SK-N-SH (cell line): Measurements from ENCODE around the gene TNFRSF18. TPM values are rescaled to one million over a fixed set of nuclear protein-coding genes. Genes with fewer than 3 reads are reported as not detected.

ENCODE experiments used
- CTCF ChIA-PET: fragments of 300-600, 350-600 bp; formaldehyde crosslinking; extraction: SDS; loops from one replicate; lab custom pipeline; 2021; lab: Yijun Ruan, JAX
- POLR2A ChIA-PET: fragments of 350-600 bp; sonication (Branson Sonifier 250); formaldehyde crosslinking; extraction: SDS; loops from one replicate; lab custom pipeline; 2020; ENCODE audit warnings: antibody characterized with exemption, inconsistent platforms; lab: Yijun Ruan, JAX
- DNase-seq: peaks from one replicate; pipeline ENCODE4 v3.0.0; 2012
- H2AFZ ChIP-seq: fragments of 200-600 bp; sonication (generic); 2 replicates; pipeline ENCODE4 v1.8.1; 2016; ENCODE audit warnings: antibody characterized with exemption, mild to moderate bottlenecking, low read depth
- H3F3A ChIP-seq: fragments of 200-600 bp; sonication (generic); replicated peaks from 2 replicates; pipeline ENCODE3; 2016; ENCODE audit warnings: antibody characterized with exemption, mild to moderate bottlenecking; ENCODE audit not compliant: insufficient read depth
- H3K27ac ChIP-seq, 2 experiments: fragments of 200-500 bp in 1 of 2; fragments of 200-600 bp in 1 of 2; sonication (Bioruptor generic) in 1 of 2; sonication (generic), shearing (Covaris generic) in 1 of 2; 2 replicates each; pipeline versions ENCODE4 v1.5.1 to v1.6.1; 2014 to 2016; ENCODE audit warnings: low read depth in 2 of 2, inconsistent platforms in 1 of 2, low read length in 1 of 2, mild to moderate bottlenecking in 1 of 2, mixed read lengths in 1 of 2
- H3K27me3 ChIP-seq: fragments of 200-600 bp; sonication (generic), shearing (Covaris generic); 2 replicates; pipeline ENCODE4 v1.6.1; 2016; ENCODE audit warnings: mixed run types; ENCODE audit not compliant: insufficient read depth
- H3K36me3 ChIP-seq, 2 experiments: fragments of 200-500 bp in 1 of 2; fragments of 200-600 bp in 1 of 2; sonication (Bioruptor generic) in 1 of 2; sonication (generic) in 1 of 2; replicated peaks in 1 of 2; 2 replicates each; pipeline versions ENCODE3 to v1.5.1; 2014 to 2016; ENCODE audit warnings: low read length in 1 of 2, mild to moderate bottlenecking in 1 of 2; ENCODE audit not compliant: insufficient read depth in 2 of 2, control insufficient read depth in 1 of 2
- H3K4me1 ChIP-seq, 2 experiments: fragments of 200-500 bp in 1 of 2; fragments of 200-600 bp in 1 of 2; sonication (Bioruptor generic) in 1 of 2; sonication (generic), shearing (Covaris generic) in 1 of 2; 2 replicates each; pipeline versions ENCODE4 v1.5.1 to v1.6.1; 2014 to 2016; ENCODE audit warnings: low read depth in 1 of 2, low read length in 1 of 2, mixed run types in 1 of 2; ENCODE audit not compliant: insufficient read depth in 2 of 2, control insufficient read depth in 1 of 2
- H3K4me2 ChIP-seq: fragments of 200-600 bp; sonication (generic), shearing (Covaris generic); 2 replicates; pipeline ENCODE4 v1.6.1; 2017; ENCODE audit warnings: mixed run types
- H3K4me3 ChIP-seq, 2 experiments: fragments of 200-500 bp in 1 of 2; fragments of 200-600 bp in 1 of 2; sonication (Bioruptor generic) in 1 of 2; sonication (generic), shearing (Covaris generic) in 1 of 2; 2 replicates each; pipeline versions ENCODE4 v1.5.1 to v1.8.1; 2014 to 2016; ENCODE audit warnings: low read depth in 2 of 2, inconsistent platforms in 1 of 2, low read length in 1 of 2, mild to moderate bottlenecking in 1 of 2, mixed read lengths in 1 of 2, moderate library complexity in 1 of 2
- H3K79me2 ChIP-seq: fragments of 200-600 bp; sonication (generic); 2 replicates; pipeline ENCODE4 v1.8.1; 2017; ENCODE audit warnings: mild to moderate bottlenecking; ENCODE audit not compliant: insufficient read depth
- H3K9ac ChIP-seq: fragments of 200-600 bp; sonication (generic); 2 replicates; pipeline ENCODE4 v1.6.1; 2017; ENCODE audit warnings: mixed run types
- H3K9me2 ChIP-seq: fragments of 200-600 bp; sonication (generic); 2 replicates; pipeline ENCODE4 v1.6.1; 2017; ENCODE audit warnings: mixed run types
- H3K9me3 ChIP-seq: fragments of 200-600 bp; sonication (generic); 2 replicates; pipeline ENCODE4 v1.6.1; 2017; ENCODE audit warnings: mixed run types, mild to moderate bottlenecking, moderate library complexity
- H4K20me1 ChIP-seq: fragments of 200-600 bp; sonication (generic); 2 replicates; pipeline ENCODE4 v1.6.1; 2017; ENCODE audit warnings: mild to moderate bottlenecking, mixed run types; ENCODE audit not compliant: insufficient read depth
- CHD2 ChIP-seq: fragments of 150-350 bp; IDR thresholded peaks from 2 replicates; pipeline ENCODE4 v1.6.1; 2018; ENCODE audit warnings: low read length; ENCODE audit not compliant: partially characterized antibody
- CTCF ChIP-seq: fragments of 200-600 bp; sonication (generic); IDR thresholded peaks from 2 replicates; pipeline ENCODE4 v1.6.1; 2017; ENCODE audit warnings: antibody characterized with exemption, mild to moderate bottlenecking, moderate library complexity
- EZH2phosphoT487 ChIP-seq: fragments of 200-600 bp; sonication (generic); IDR thresholded peaks from 2 replicates; pipeline ENCODE4 v1.6.1; 2017; ENCODE audit warnings: low read depth, mixed run types, mild to moderate bottlenecking, antibody characterized with exemption, moderate library complexity, borderline replicate concordance
- FOXJ3 ChIP-seq: sonication (generic); formaldehyde crosslinking; IDR thresholded peaks from 2 replicates; pipeline ENCODE4 v1.5.1; 2020; ENCODE audit warnings: mild to moderate bottlenecking, missing genetic modification reagents
- FOXM1 ChIP-seq: IDR thresholded peaks from 2 replicates; pipeline ENCODE4 v1.4.0; 2012; ENCODE audit warnings: low read depth, mild to moderate bottlenecking
- GABPA ChIP-seq: IDR thresholded peaks from 2 replicates; pipeline ENCODE4 v1.4.0; 2012; ENCODE audit warnings: low read depth, mild to moderate bottlenecking
- MEF2A ChIP-seq: IDR thresholded peaks from 2 replicates; pipeline ENCODE4 v1.4.0; 2012; ENCODE audit warnings: low read depth, borderline replicate concordance
- MXI1 ChIP-seq: IDR thresholded peaks from 2 replicates; pipeline ENCODE4 v1.6.1; 2012; ENCODE audit warnings: mild to moderate bottlenecking, low read depth, low read length, improper control_type of control experiment
- NFIC ChIP-seq: IDR thresholded peaks from 2 replicates; pipeline ENCODE4 v1.4.0; 2012; ENCODE audit warnings: borderline replicate concordance
- NRF1 ChIP-seq: IDR thresholded peaks from 2 replicates; pipeline ENCODE4 v1.6.1; 2012; ENCODE audit warnings: low read depth, mild to moderate bottlenecking, low read length
- PBX3 ChIP-seq: IDR thresholded peaks from 2 replicates; pipeline ENCODE4; 2012
- RAD21 ChIP-seq: IDR thresholded peaks from 2 replicates; pipeline ENCODE4 v1.6.1; 2012; ENCODE audit warnings: mild to moderate bottlenecking, low read length
- RCOR1 ChIP-seq: fragments of 150-350 bp; IDR thresholded peaks from 2 replicates; pipeline ENCODE4 v1.6.1; 2017; ENCODE audit warnings: antibody characterized with exemption, low read length
- REST ChIP-seq: IDR thresholded peaks from 2 replicates; pipeline ENCODE4 v1.6.1; 2012; ENCODE audit warnings: mild to moderate bottlenecking, low read depth, low read length, moderate library complexity
- RXRA ChIP-seq: IDR thresholded peaks from 2 replicates; pipeline ENCODE4 v1.4.0; 2012; ENCODE audit warnings: low read depth, mild to moderate bottlenecking, borderline replicate concordance
- TAF1 ChIP-seq: IDR thresholded peaks from 2 replicates; pipeline ENCODE4 v1.6.1; 2012; ENCODE audit warnings: low read depth, mild to moderate bottlenecking, low read length, moderate library complexity, borderline replicate concordance
- TCF12 ChIP-seq: IDR thresholded peaks from 2 replicates; pipeline ENCODE4 v1.4.0; 2012
- USF2 ChIP-seq: fragments of 150-350 bp; IDR thresholded peaks from 2 replicates; pipeline ENCODE4 v1.6.1; 2017; ENCODE audit warnings: antibody characterized with exemption, low read length, low read depth, borderline replicate concordance
- YY1 ChIP-seq: IDR thresholded peaks from 2 replicates; pipeline ENCODE4 v1.4.0; 2012; ENCODE audit warnings: low read depth, mild to moderate bottlenecking
- WGBS: methylation state at CpG from one replicate; pipeline ENCODE4 v1.1.6; 2017; ENCODE audit warnings: low lambda C conversion rate; 5-methylcytosine and 5-hydroxymethylcytosine counted together
- polyA plus RNA-seq, 3 experiments: library from polyadenylated mRNA; depleted of rRNA; stranded (reverse); fragments of >200 nt; gene quantifications; 2 replicates each; pipeline ENCODE4 v1.2.3, GENCODE V29; 2012

The TNFRSF18 gene
- polyA plus RNA-seq, 1 of the 3 experiments (the other 2 are of a cell fraction) = 0.05 TPM

GRCh38 chr1:1181938-1182410 is 24.4 kb downstream of the TNFRSF18 start:
- no peak for TF ChIP-seq NFIC
- no peaks in the 10 kb centered on the region for H3K27me3 ChIP-seq
- CTCF ChIA-PET = interaction anchor here (1.1 to 1.7 kb wide), 2 partner anchors 13 to 19 kb away, joined by 3 read pairs; no protein-coding TSS in a partner anchor
- H4K20me1 ChIP-seq = no peaks in the 10 kb centered on the region
- H3K79me2 ChIP-seq = no peaks in the 10 kb centered on the region
- H2AFZ ChIP-seq = no peak overlapping the region
- H3K4me3 ChIP-seq = no peak overlapping the region
- WGBS = 75% methylated on average over 11 of the region's 21 CpGs
- no peaks in the 10 kb centered on the region for H3K9me3 ChIP-seq
- no peak overlapping the region for H3K4me2 ChIP-seq
- peak; percentile 44 for DNase-seq
- no peak overlapping the region for H3K27ac ChIP-seq
- no peaks in the 10 kb centered on the region for H3F3A ChIP-seq
- POLR2A ChIA-PET = no interaction called here
- H3K36me3 ChIP-seq = no peaks in the 10 kb centered on the region
- no peaks in the 10 kb centered on the region for H3K9me2 ChIP-seq
- H3K9ac ChIP-seq = no peak overlapping the region
- H3K4me1 ChIP-seq = no peaks in the 10 kb centered on the region

GRCh38 chr1:1181129-1181937 is 25.1 kb downstream of the TNFRSF18 start:
- no peaks in the 10 kb centered on the region for H4K20me1 ChIP-seq
- POLR2A ChIA-PET = no interaction called here
- CTCF ChIA-PET = interaction anchor here (1.1 to 1.7 kb wide), 2 partner anchors 13 to 19 kb away, joined by 3 read pairs; no protein-coding TSS in a partner anchor
- H3K4me3 ChIP-seq = no peak overlapping the region
- H3K9me3 ChIP-seq = no peaks in the 10 kb centered on the region
- H3K4me1 ChIP-seq = no peaks in the 10 kb centered on the region
- H3K9ac ChIP-seq = no peak overlapping the region
- H3K9me2 ChIP-seq = no peaks in the 10 kb centered on the region
- no peak overlapping the region for H3K4me2 ChIP-seq
- no peaks in the 10 kb centered on the region for H3K27me3 ChIP-seq
- H3F3A ChIP-seq = no peaks in the 10 kb centered on the region
- 75% methylated on average over 17 of the region's 26 CpGs for whole genome bisulfite sequencing
- peak; percentile 37 for DNase-seq
- no peaks in the 10 kb centered on the region for H3K79me2 ChIP-seq
- H3K36me3 ChIP-seq = no peaks in the 10 kb centered on the region
- H3K27ac ChIP-seq = no peak overlapping the region
- H2AFZ ChIP-seq = no peak overlapping the region
- TF ChIP-seq MXI1 (no peak), REST (no peak), EZH2phosphoT487 (no peak), USF2 (no peak), RXRA (no peak), PBX3 (no peak), CHD2 (no peak), RAD21 (no peak), TAF1 (no peak), TCF12 (no peak), FOXM1 (no peak), MEF2A (no peak), FOXJ3 (CRISPR knock-in tag) (no peak), GABPA (no peak), RCOR1 (no peak), CTCF (no peak), NRF1 (no peak), NFIC (no peak), YY1 (no peak)
